Transverse colon (tissue), 4 donors: ENCODE data around the gene MAST4.

Experiments used
- EP300 ChIP-seq: sonication (generic); formaldehyde crosslinking; IDR thresholded peaks from one replicate; pipeline ENCODE4 v1.6.1; 2017; ENCODE audit warnings: antibody characterized with exemption, low read depth
- POLR2A ChIP-seq: fragments of 450-650 bp; IDR thresholded peaks from one replicate; pipeline ENCODE4 v1.6.1; 2016; ENCODE audit warnings: antibody characterized with exemption, mild to moderate bottlenecking, moderate library complexity
- POLR2AphosphoS5 ChIP-seq, 3 donors: sonication (generic); formaldehyde crosslinking; IDR thresholded peaks; one replicate each; pipeline ENCODE4 v1.6.1; 2016; ENCODE audit warnings: antibody characterized with exemption in 3 of 3
- TF ChIP-seq, protein P1 (sequence below), 5 experiments: fragments of 200-600 bp in 3 of 5; fragments of 450-650 bp in 2 of 5; sonication (generic) in 3 of 5; IDR thresholded peaks; 1 replicate in 2 of 5; 2 replicates in 3 of 5; pipeline ENCODE4 v1.5.1; 2016 to 2017; ENCODE audit warnings: antibody characterized with exemption in 5 of 5, inconsistent platforms in 3 of 5, mild to moderate bottlenecking in 2 of 5, moderate library complexity in 1 of 5

DNA sequence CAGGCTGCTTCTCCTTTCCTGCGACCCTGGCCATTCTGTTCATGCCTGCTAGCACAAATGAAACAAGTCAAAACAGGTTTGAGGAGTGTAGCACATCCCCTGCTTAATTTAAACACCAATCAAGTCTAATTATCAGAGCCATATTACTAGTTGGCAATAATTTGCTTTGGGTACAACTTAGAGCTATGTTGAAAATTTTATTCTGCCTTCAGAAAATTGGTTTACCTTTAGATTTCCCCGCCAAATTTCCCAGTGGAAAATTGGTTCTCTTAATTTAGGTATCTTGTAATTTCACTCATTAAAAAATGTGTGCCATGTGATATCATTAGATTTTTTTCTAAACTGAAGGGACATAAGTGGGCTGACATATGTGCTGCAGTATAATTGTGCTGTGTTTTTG lies 265.8 kb downstream of the MAST4 start:
- TF ChIP-seq, protein P1, sequence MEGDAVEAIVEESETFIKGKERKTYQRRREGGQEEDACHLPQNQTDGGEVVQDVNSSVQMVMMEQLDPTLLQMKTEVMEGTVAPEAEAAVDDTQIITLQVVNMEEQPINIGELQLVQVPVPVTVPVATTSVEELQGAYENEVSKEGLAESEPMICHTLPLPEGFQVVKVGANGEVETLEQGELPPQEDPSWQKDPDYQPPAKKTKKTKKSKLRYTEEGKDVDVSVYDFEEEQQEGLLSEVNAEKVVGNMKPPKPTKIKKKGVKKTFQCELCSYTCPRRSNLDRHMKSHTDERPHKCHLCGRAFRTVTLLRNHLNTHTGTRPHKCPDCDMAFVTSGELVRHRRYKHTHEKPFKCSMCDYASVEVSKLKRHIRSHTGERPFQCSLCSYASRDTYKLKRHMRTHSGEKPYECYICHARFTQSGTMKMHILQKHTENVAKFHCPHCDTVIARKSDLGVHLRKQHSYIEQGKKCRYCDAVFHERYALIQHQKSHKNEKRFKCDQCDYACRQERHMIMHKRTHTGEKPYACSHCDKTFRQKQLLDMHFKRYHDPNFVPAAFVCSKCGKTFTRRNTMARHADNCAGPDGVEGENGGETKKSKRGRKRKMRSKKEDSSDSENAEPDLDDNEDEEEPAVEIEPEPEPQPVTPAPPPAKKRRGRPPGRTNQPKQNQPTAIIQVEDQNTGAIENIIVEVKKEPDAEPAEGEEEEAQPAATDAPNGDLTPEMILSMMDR (IDR thresholded peaks at IDR 0.05): no peak
- TF ChIP-seq POLR2AphosphoS5 (IDR thresholded peaks at IDR 0.05) (no peak), POLR2A (no peak), EP300 (no peak)
